OCI-LY3 (cell line): Measurements from ENCODE around the gene STXBP4.

Source experiments
- H2AFZ ChIP-seq: fragments of 200-600, 300-600 bp; shearing (Covaris generic); 2 replicates; pipeline ENCODE4 v1.6.0; 2014; ENCODE audit warnings: antibody characterized with exemption, low read depth, low read length
- H3K27ac ChIP-seq: fragments of 200-600, 300-600 bp; sonication (generic); 2 replicates; pipeline ENCODE4 v1.5.1; 2014; ENCODE audit warnings: mild to moderate bottlenecking, low read length, moderate library complexity, mixed read lengths
- H3K27me3 ChIP-seq: fragments of 200-600, 300-600 bp; sonication (generic); 2 replicates; pipeline ENCODE4 v1.6.1; 2014; ENCODE audit warnings: low read depth, low read length, mixed read lengths
- H3K36me3 ChIP-seq: fragments of 200-600, 300-600 bp; sonication (generic); replicated peaks from 2 replicates; pipeline ENCODE3; 2014; ENCODE audit warnings: low read depth, low read length, mixed read lengths
- H3K4me1 ChIP-seq: fragments of 300-600, 200-600 bp; sonication (generic); 2 replicates; pipeline ENCODE4 v1.6.1; 2014; ENCODE audit warnings: low read length, mixed read lengths
- H3K4me2 ChIP-seq: fragments of 200-600, 300-600 bp; sonication (generic); 2 replicates; pipeline ENCODE4 v1.6.1; 2014; ENCODE audit warnings: low read length, mixed read lengths
- H3K4me3 ChIP-seq: fragments of 300-600, 200-600 bp; sonication (generic); 2 replicates; pipeline ENCODE4 v1.5.1; 2014; ENCODE audit warnings: antibody characterized with exemption, mild to moderate bottlenecking, low read length, moderate library complexity
- H3K79me2 ChIP-seq: fragments of 300-600, 200-600 bp; shearing (Covaris generic); 2 replicates; pipeline ENCODE4 v1.6.1; 2014; ENCODE audit warnings: mild to moderate bottlenecking, low read length, mixed read lengths
- H3K9ac ChIP-seq: fragments of 300-600, 200-600 bp; shearing (Covaris generic); 2 replicates; pipeline ENCODE4 v1.6.0; 2014; ENCODE audit warnings: mild to moderate bottlenecking, low read length, moderate library complexity
- H3K9me3 ChIP-seq: fragments of 200-600, 300-600 bp; shearing (Covaris generic); 2 replicates; pipeline ENCODE4 v1.6.1; 2014; ENCODE audit warnings: low read length, mixed read lengths; ENCODE audit not compliant: insufficient read depth
- H4K20me1 ChIP-seq: fragments of 200-600, 300-600 bp; sonication (generic); 2 replicates; pipeline ENCODE4 v1.6.1; 2016; ENCODE audit warnings: low read length, mixed read lengths; ENCODE audit not compliant: insufficient read depth
- EZH2phosphoT487 ChIP-seq: fragments of 200-600 bp; shearing (Covaris generic); IDR thresholded peaks from 2 replicates; pipeline ENCODE4 v1.6.1; 2018; ENCODE audit warnings: antibody characterized with exemption, mixed run types, low read depth
- TF ChIP-seq, protein P1 (sequence below): fragments of 200-600, 300-600 bp; sonication (generic); IDR thresholded peaks from 2 replicates; pipeline ENCODE4 v1.5.1; 2014; ENCODE audit warnings: antibody characterized with exemption, low read length, low read depth

STXBP4 gene

GRCh38 chr17:55059724-55060123 is 91.2 kb downstream of the STXBP4 start:
- Histone ChIP-seq H3K4me3 (no peak overlapping the region), H3K9ac (no peak overlapping the region), H4K20me1 (no peaks in the 10 kb centered on the region), H3K79me2 (no peaks in the 10 kb centered on the region), H3K4me2 (no peak overlapping the region), H3K4me1 (no peaks in the 10 kb centered on the region), H2AFZ (no peak overlapping the region), H3K9me3 (no peaks in the 10 kb centered on the region), H3K27ac (no peak overlapping the region), H3K36me3 (no peaks in the 10 kb centered on the region), H3K27me3 (no peaks in the 10 kb centered on the region)
- TF ChIP-seq EZH2phosphoT487, result no peak
- TF ChIP-seq, protein P1, sequence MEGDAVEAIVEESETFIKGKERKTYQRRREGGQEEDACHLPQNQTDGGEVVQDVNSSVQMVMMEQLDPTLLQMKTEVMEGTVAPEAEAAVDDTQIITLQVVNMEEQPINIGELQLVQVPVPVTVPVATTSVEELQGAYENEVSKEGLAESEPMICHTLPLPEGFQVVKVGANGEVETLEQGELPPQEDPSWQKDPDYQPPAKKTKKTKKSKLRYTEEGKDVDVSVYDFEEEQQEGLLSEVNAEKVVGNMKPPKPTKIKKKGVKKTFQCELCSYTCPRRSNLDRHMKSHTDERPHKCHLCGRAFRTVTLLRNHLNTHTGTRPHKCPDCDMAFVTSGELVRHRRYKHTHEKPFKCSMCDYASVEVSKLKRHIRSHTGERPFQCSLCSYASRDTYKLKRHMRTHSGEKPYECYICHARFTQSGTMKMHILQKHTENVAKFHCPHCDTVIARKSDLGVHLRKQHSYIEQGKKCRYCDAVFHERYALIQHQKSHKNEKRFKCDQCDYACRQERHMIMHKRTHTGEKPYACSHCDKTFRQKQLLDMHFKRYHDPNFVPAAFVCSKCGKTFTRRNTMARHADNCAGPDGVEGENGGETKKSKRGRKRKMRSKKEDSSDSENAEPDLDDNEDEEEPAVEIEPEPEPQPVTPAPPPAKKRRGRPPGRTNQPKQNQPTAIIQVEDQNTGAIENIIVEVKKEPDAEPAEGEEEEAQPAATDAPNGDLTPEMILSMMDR, result no peak

DNA sequence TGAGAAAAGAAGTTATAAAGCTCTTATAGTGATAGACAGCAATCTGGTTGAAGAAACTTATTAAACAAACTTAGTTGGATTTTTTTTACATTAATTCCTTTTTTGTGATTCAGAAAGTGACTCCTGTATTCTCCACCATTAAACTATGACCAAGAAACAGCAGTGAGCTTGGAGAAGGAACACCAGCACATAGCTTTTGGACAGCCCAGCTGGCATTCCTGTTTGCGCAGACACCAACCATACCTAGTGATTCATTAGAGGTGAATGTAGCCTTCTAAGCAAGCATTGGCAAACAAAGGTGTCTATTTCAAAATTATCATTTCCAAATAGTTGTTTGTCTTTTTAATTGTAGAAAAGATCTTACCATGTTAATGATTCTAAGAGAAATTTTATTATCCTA is 94.4 kb downstream of the STXBP4 start:
- Histone ChIP-seq H2AFZ (no peak overlapping the region), H3K27me3 (no peaks in the 10 kb centered on the region), H3K27ac (no peak overlapping the region), H3K79me2 (no peaks in the 10 kb centered on the region), H3K4me2 (no peak overlapping the region), H3K4me3 (no peak overlapping the region), H4K20me1 (no peaks in the 10 kb centered on the region), H3K9me3 (no peaks in the 10 kb centered on the region), H3K4me1 (no peaks in the 10 kb centered on the region), H3K36me3 (no peaks in the 10 kb centered on the region), H3K9ac (no peak overlapping the region)
- TF ChIP-seq, protein P1, result no peak
- TF ChIP-seq EZH2phosphoT487, result no peak

- Histone ChIP-seq H3K9me3 (no peaks in the 10 kb centered on the region), H4K20me1 (no peaks in the 10 kb centered on the region), H2AFZ (no peak overlapping the region), H3K36me3 (no peaks in the 10 kb centered on the region), H3K4me1 (no peaks in the 10 kb centered on the region), H3K27me3 (no peaks in the 10 kb centered on the region), H3K79me2 (no peaks in the 10 kb centered on the region), H3K4me3 (no peak overlapping the region), H3K4me2 (no peak overlapping the region), H3K9ac (no peak overlapping the region), H3K27ac (no peak overlapping the region)
- no peak for TF ChIP-seq EZH2phosphoT487
- TF ChIP-seq, protein P1, result no peak
Measured at GRCh38 chr17:55063885-55064874, 95.6 kb downstream of the STXBP4 start.

DNA sequence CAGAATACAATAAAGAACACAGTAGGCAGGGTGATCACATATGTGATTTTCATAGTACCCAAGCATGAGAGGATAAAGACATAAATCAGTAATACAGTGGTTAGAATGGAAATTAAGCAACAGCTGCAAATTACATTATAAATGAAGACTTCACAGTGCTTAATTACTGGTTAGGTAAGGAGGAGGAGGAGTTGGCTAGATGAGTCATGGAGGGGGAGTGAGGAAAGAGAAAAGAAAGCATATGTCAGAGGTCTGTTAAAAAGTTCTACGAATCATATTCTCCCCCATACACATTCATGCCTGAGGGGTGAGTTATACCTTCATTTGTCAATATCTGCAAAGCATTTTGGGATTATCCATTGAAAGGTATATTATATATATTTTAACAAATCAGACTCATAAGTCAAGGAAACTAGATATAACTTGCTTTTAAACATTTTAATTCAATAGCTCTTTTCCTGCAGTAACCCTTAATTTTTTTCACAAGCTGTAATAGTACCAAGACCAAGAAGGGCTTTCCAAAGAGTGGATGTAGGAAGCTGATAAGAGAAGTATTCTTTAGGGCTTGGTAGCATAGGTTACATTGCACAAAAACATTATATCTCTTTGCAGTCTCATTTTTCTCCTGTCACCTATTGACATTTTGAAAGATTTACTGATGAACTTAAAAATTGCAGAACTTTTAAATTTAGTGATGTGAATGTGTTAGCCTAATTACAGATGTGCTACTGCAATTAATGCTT is 99.3 kb downstream of the STXBP4 start:
- H3K4me3 ChIP-seq, result no peak overlapping the region
- H3K79me2 ChIP-seq, result no peaks in the 10 kb centered on the region
- H3K9me3 ChIP-seq, result no peaks in the 10 kb centered on the region
- TF ChIP-seq, protein P1, result no peak
- TF ChIP-seq EZH2phosphoT487, result no peak
- H3K9ac ChIP-seq, result no peak overlapping the region
- H3K27ac ChIP-seq, result no peak overlapping the region
- no peaks in the 10 kb centered on the region for H4K20me1 ChIP-seq
- no peaks in the 10 kb centered on the region for H3K36me3 ChIP-seq
- no peaks in the 10 kb centered on the region for H3K27me3 ChIP-seq
- H2AFZ ChIP-seq, result no peak overlapping the region
- no peaks in the 10 kb centered on the region for H3K4me1 ChIP-seq
- no peak overlapping the region for H3K4me2 ChIP-seq
